HG03571 (cell line): ENCODE data around the gene FBLIM1.
A peak's percentile ranks its signal among the peaks of the same experiment; 100 is the strongest.
"Not testable (repeated sequence)": the region's sequence is repeated elsewhere in the genome, so short reads cannot be mapped to it uniquely, and the experiment has no call there.

Experiments used
- ATAC-seq: cut with Tn5 transposase; IDR thresholded peaks from one replicate; pipeline ENCODE4 v1.9.1; 2021; ENCODE audit not compliant: unreplicated experiment

The FBLIM1 gene

GRCh38 chr1:15804060-15804459 lies 45.5 kb downstream of the FBLIM1 start:
- no peak for ATAC-seq

GRCh38 chr1:15807121-15807520 lies 48.5 kb downstream of the FBLIM1 start:
- ATAC-seq, result no peak

- ATAC-seq, result not testable (repeated sequence)
Observed at GRCh38 chr1:15807549-15807948, 49.0 kb downstream of the FBLIM1 start, which contains the start of gene UQCRHL. TSS of gene UQCRHL (minus strand) at chr1:15807649. CDS start at chr1:15807649, 0 bp downstream.

- ATAC-seq, result no peak
Observed at GRCh38 chr1:15808955-15809354, 50.4 kb downstream of the FBLIM1 start.

GRCh38 chr1:15810073-15810472 lies 51.5 kb downstream of the FBLIM1 start:
- ATAC-seq, result no peak

GRCh38 chr1:15816674-15817073 lies 58.1 kb downstream of the FBLIM1 start:
- ATAC-seq, result no peak

GRCh38 chr1:15820478-15820877 lies 61.9 kb downstream of the FBLIM1 start:
- no peak for ATAC-seq

GRCh38 chr1:15825800-15826199 lies 67.2 kb downstream of the FBLIM1 start:
- no peak for ATAC-seq

GRCh38 chr1:15826810-15827507 lies 68.4 kb downstream of the FBLIM1 start:
- no peak for ATAC-seq

GRCh38 chr1:15827567-15827966 lies 69.0 kb downstream of the FBLIM1 start:
- not testable (repeated sequence) for ATAC-seq

GRCh38 chr1:15828931-15829330 lies 70.3 kb downstream of the FBLIM1 start:
- ATAC-seq, result not testable (repeated sequence)

- ATAC-seq, result no peak
Observed at GRCh38 chr1:15830258-15830657, 71.7 kb downstream of the FBLIM1 start.

- no peak for ATAC-seq
Observed at GRCh38 chr1:15833069-15833679, 74.6 kb downstream of the FBLIM1 start.

GRCh38 chr1:15833842-15834405 lies 75.3 kb downstream of the FBLIM1 start:
- no peak for ATAC-seq

- ATAC-seq, result peak; percentile 41
Observed at GRCh38 chr1:15834406-15835204, 76.0 kb downstream of the FBLIM1 start.

- ATAC-seq, result peak; percentile 7
Observed at GRCh38 chr1:15835205-15835740, 76.7 kb downstream of the FBLIM1 start.

- peak; percentile 42 for ATAC-seq
Observed at GRCh38 chr1:15835741-15836510, 77.3 kb downstream of the FBLIM1 start.
